HepG2 (cell line): ENCODE results near the gene ZNFX1. TPM values are rescaled to one million over a fixed set of nuclear protein-coding genes. Genes with fewer than 3 reads are reported as not detected.
A peak's percentile ranks its signal among the peaks of the same experiment; 100 is the strongest.

ENCODE experiments used
- GATA4 ChIP-seq: sonication (generic); IDR thresholded peaks from 2 replicates; pipeline ENCODE4 v1.6.1; 2016; ENCODE audit warnings: antibody characterized with exemption, low read depth, borderline replicate concordance
- HMG20A ChIP-seq: IDR thresholded peaks from 2 replicates; pipeline ENCODE4 v1.6.1; 2016; ENCODE audit warnings: borderline replicate concordance
- HNRNPLL ChIP-seq: fragments of 200-400 bp; formaldehyde crosslinking; IDR thresholded peaks from 2 replicates; pipeline ENCODE4 v1.6.1; 2017; ENCODE audit warnings: mild to moderate bottlenecking, low read depth, low read length; ENCODE audit not compliant: poor library complexity, severe bottlenecking
- IRF2 ChIP-seq: IDR thresholded peaks from 2 replicates; pipeline ENCODE4 v1.6.1; 2018; ENCODE audit warnings: missing genetic modification reagents, missing compliant biosample characterization
- KAT7 ChIP-seq: IDR thresholded peaks from 2 replicates; pipeline ENCODE4 v1.6.1; 2018; ENCODE audit warnings: borderline replicate concordance, missing compliant biosample characterization
- NCOA2 ChIP-seq: sonication (generic); formaldehyde crosslinking; IDR thresholded peaks from 2 replicates; pipeline ENCODE4 v1.8.0; 2022; ENCODE audit warnings: inconsistent platforms
- NR3C1 ChIP-seq: sonication (generic); formaldehyde crosslinking; IDR thresholded peaks from 2 replicates; pipeline ENCODE4 v1.4.0; 2020; ENCODE audit warnings: missing genetic modification reagents
- POGZ ChIP-seq: sonication (generic); formaldehyde crosslinking; IDR thresholded peaks from 2 replicates; pipeline ENCODE4 v1.4.0; 2020; ENCODE audit warnings: mild to moderate bottlenecking, missing genetic modification reagents
- SAFB2 ChIP-seq: sonication (generic); formaldehyde crosslinking; IDR thresholded peaks from 2 replicates; pipeline ENCODE4 v1.5.1; 2020; ENCODE audit warnings: missing genetic modification reagents, low read depth, mild to moderate bottlenecking, borderline replicate concordance
- SMAD9 ChIP-seq: sonication (generic); formaldehyde crosslinking; IDR thresholded peaks from 2 replicates; pipeline ENCODE4 v1.5.1; 2020; ENCODE audit warnings: mild to moderate bottlenecking, missing genetic modification reagents
- SOX5 ChIP-seq: IDR thresholded peaks from 2 replicates; pipeline ENCODE4 v1.6.1; 2016; ENCODE audit warnings: borderline replicate concordance
- SP140L ChIP-seq: sonication (generic); formaldehyde crosslinking; IDR thresholded peaks from 2 replicates; pipeline ENCODE4 v1.4.0; 2020; ENCODE audit warnings: missing genetic modification reagents, borderline replicate concordance
- STAT5B ChIP-seq: sonication (generic); formaldehyde crosslinking; IDR thresholded peaks from 2 replicates; pipeline ENCODE4 v1.4.0; 2020; ENCODE audit warnings: missing genetic modification reagents
- TEAD3 ChIP-seq: optimal IDR thresholded peaks from 2 replicates; pipeline ENCODE3; 2016; ENCODE audit warnings: borderline replicate concordance
- YEATS2 ChIP-seq: sonication (generic); formaldehyde crosslinking; IDR thresholded peaks from 2 replicates; pipeline ENCODE4 v1.4.0; 2020; ENCODE audit warnings: missing genetic modification reagents, borderline replicate concordance
- YEATS4 ChIP-seq: sonication (generic); formaldehyde crosslinking; IDR thresholded peaks from 2 replicates; pipeline ENCODE4 v1.4.0; 2020; ENCODE audit warnings: missing genetic modification reagents, borderline replicate concordance
- ZNF101 ChIP-seq: sonication (generic); formaldehyde crosslinking; IDR thresholded peaks from 2 replicates; pipeline ENCODE4 v1.4.0; 2020; ENCODE audit warnings: mild to moderate bottlenecking, low read depth, missing genetic modification reagents, borderline replicate concordance
- ZNF431 ChIP-seq: sonication (generic); formaldehyde crosslinking; IDR thresholded peaks from 2 replicates; pipeline ENCODE4 v1.9.0; 2022; ENCODE audit warnings: missing genetic modification reagents, low read depth, mild to moderate bottlenecking, borderline replicate concordance
- ZNF747 ChIP-seq: sonication (generic); formaldehyde crosslinking; IDR thresholded peaks from 2 replicates; pipeline ENCODE4 v1.8.1; 2023; ENCODE audit warnings: missing genetic modification reagents, mild to moderate bottlenecking, borderline replicate concordance
- ZSCAN30 ChIP-seq: sonication (generic); formaldehyde crosslinking; IDR thresholded peaks from 2 replicates; pipeline ENCODE4 v1.5.0; 2020; ENCODE audit warnings: mild to moderate bottlenecking, missing genetic modification reagents
- polyA plus RNA-seq, 8 experiments: library from polyadenylated mRNA; depleted of rRNA in 3 of 8; stranded (reverse) in 7 of 8; unstranded in 1 of 8; fragments of >200 nt; fragmentation: Illumina TruSeq in 4 of 8; extraction: Trizol in 4 of 8; gene quantifications; 2 replicates each; pipeline versions ENCODE4 v1.2.1 to v1.2.3, GENCODE V29; 2011 to 2016; ENCODE audit warnings: low read depth in 4 of 8, missing spikeins in 1 of 8, mixed read lengths in 1 of 8; ENCODE audit not compliant: insufficient read depth in 1 of 8
- total RNA-seq, 5 experiments: library from RNA; depleted of rRNA; stranded (reverse); fragments of >200 nt; fragmentation: Illumina TruSeq; extraction: Trizol; gene quantifications; 2 replicates each; pipeline ENCODE4 v1.2.3, GENCODE V29; 2016; ENCODE audit warnings: low read depth in 1 of 5
- TF ChIP-seq, protein P1 (sequence below): sonication (generic); formaldehyde crosslinking; IDR thresholded peaks from 2 replicates; pipeline ENCODE4 v1.5.0; 2020; ENCODE audit warnings: missing genetic modification reagents
- TF ChIP-seq, protein P2 (sequence below): sonication (generic); formaldehyde crosslinking; IDR thresholded peaks from 2 replicates; pipeline ENCODE4 v1.8.0; 2022; ENCODE audit warnings: mild to moderate bottlenecking, missing genetic modification reagents, borderline replicate concordance
- TF ChIP-seq, protein P3 (sequence below): IDR thresholded peaks from 2 replicates; pipeline ENCODE4 v1.6.1; 2016; ENCODE audit warnings: mild to moderate bottlenecking, missing biosample characterization, missing genetic modification reagents
- TF ChIP-seq, protein P4 (sequence below): IDR thresholded peaks from 2 replicates; pipeline ENCODE4 v1.6.1; 2012; ENCODE audit warnings: inconsistent platforms
- TF ChIP-seq, protein P5 (sequence below): sonication (generic); formaldehyde crosslinking; IDR thresholded peaks from 2 replicates; pipeline ENCODE4 v1.4.0; 2020; ENCODE audit warnings: missing genetic modification reagents
- TF ChIP-seq, protein P6 (sequence below): sonication (generic); formaldehyde crosslinking; IDR thresholded peaks from 2 replicates; pipeline ENCODE4 v1.4.0; 2020; ENCODE audit warnings: mild to moderate bottlenecking, missing genetic modification reagents

ZNFX1 gene
- total and polyA plus RNA-seq, 2 of the 13 experiments (the other 11 are each of a cell fraction or from before 2014, with no cell fraction given), result 2.9 to 11.1 TPM

DNA sequence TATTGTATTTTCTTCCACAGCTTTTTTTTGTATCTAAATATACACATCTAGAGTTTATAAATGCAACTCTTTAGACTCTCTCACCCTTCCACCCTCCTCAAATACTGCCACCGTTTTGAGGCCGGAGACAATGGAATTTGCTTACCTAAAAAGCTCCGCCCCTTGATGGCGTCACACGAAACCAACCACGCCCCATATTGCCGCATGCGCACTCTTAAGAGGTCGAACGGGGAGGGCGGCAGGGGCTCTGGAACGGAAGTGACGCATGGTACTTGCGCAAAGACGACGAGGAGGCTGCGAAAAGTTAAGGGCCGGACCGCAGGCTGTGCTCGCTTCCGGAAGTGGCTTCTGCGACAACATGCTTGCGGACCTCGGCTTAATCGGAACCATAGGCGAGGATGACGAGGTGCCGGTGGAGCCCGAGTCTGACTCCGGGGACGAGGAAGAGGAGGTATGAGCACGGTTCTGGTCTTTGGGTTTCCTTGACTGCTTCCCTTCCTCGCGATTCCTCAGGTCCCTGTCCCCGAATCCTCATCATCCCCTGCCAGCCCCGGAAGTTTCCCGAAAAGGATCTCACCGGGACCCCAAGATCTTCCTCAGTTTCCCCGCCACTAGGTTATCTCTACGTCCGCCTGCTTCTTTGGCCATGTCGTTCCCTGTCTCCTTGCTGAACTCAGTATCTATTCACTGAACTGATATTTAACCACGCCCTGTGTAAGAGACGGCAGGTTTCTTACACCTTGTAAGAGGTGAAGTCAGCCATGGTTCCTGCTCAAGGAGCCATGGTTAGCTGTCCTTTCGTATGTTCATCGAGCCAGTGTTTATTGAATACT lies 58.5 kb downstream of the ZNFX1 start, which contains the start of gene DDX27 (continued):
- TF ChIP-seq, protein P1, sequence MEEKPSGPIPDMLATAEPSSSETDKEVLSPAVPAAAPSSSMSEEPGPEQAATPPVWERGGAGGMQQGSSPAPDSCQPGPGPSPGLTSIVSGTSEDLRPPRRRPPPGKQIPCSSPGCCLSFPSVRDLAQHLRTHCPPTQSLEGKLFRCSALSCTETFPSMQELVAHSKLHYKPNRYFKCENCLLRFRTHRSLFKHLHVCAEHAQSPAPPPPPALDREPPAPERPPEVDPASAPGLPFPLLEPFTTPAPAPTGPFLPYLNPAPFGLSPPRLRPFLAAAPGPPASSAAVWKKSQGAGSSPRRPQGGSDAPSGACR (CRISPR knock-in tag), result peak; percentile 94
- peak; percentile 89; the same call in 1 of the 2 replicates for TF ChIP-seq SMAD9 (CRISPR knock-in tag)
- peak; percentile 96 for TF ChIP-seq HNRNPLL
- TF ChIP-seq SOX5 (CRISPR knock-in tag), result peak; percentile 86
- no peak; the same call in 1 of the 2 replicates for TF ChIP-seq POGZ (CRISPR knock-in tag)
- peak; percentile 97 for TF ChIP-seq IRF2 (CRISPR knock-in tag)
- peak; percentile 61 for TF ChIP-seq NCOA2 (CRISPR knock-in tag)
- TF ChIP-seq GATA4, result no peak; the same call in 1 of the 2 replicates
- peak; percentile 93 for TF ChIP-seq YEATS4 (CRISPR knock-in tag)
- TF ChIP-seq, protein P2, sequence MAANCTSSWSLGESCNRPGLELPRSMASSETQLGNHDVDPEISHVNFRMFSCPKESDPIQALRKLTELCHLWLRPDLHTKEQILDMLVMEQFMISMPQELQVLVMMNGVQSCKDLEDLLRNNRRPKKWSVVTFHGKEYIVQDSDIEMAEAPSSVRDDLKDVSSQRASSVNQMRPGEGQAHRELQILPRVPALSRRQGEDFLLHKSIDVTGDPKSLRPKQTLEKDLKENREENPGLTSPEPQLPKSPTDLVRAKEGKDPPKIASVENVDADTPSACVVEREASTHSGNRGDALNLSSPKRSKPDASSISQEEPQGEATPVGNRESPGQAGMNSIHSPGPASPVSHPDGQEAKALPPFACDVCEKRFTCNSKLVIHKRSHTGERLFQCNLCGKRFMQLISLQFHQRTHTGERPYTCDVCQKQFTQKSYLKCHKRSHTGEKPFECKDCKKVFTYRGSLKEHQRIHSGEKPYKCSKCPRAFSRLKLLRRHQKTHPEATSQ (CRISPR knock-in tag), result peak; percentile 11; the same call in 1 of the 2 replicates
- TF ChIP-seq YEATS2 (CRISPR knock-in tag), result peak; percentile 95
- TF ChIP-seq, protein P3, sequence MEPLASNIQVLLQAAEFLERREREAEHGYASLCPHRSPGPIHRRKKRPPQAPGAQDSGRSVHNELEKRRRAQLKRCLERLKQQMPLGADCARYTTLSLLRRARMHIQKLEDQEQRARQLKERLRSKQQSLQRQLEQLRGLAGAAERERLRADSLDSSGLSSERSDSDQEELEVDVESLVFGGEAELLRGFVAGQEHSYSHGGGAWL, result peak; percentile 92
- TF ChIP-seq, protein P4, sequence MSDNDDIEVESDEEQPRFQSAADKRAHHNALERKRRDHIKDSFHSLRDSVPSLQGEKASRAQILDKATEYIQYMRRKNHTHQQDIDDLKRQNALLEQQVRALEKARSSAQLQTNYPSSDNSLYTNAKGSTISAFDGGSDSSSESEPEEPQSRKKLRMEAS, result peak; percentile 95
- peak; percentile 73; the same call in 1 of the 2 replicates for TF ChIP-seq ZNF101 (CRISPR knock-in tag)
- no peak for TF ChIP-seq ZSCAN30 (CRISPR knock-in tag)
- peak; percentile 70; the same call in 1 of the 2 replicates for TF ChIP-seq STAT5B (CRISPR knock-in tag)
- TF ChIP-seq TEAD3, result peak; percentile 81
- TF ChIP-seq, protein P5, sequence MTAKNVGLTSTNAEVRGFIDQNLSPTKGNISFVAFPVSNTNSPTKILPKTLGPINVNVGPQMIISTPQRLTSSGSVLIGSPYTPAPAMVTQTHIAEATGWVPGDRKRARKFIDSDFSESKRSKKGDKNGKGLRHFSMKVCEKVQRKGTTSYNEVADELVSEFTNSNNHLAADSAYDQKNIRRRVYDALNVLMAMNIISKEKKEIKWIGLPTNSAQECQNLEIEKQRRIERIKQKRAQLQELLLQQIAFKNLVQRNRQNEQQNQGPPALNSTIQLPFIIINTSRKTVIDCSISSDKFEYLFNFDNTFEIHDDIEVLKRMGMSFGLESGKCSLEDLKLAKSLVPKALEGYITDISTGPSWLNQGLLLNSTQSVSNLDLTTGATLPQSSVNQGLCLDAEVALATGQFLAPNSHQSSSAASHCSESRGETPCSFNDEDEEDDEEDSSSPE (CRISPR knock-in tag), result peak; percentile 40
- TF ChIP-seq KAT7 (CRISPR knock-in tag), result peak; percentile 98
- TF ChIP-seq, protein P6, sequence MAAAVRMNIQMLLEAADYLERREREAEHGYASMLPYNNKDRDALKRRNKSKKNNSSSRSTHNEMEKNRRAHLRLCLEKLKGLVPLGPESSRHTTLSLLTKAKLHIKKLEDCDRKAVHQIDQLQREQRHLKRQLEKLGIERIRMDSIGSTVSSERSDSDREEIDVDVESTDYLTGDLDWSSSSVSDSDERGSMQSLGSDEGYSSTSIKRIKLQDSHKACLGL (CRISPR knock-in tag), result peak; percentile 82; the same call in 1 of the 2 replicates
- TF ChIP-seq SAFB2, result peak; percentile 58; the same call in 1 of the 2 replicates
- no peak for TF ChIP-seq SP140L
- TF ChIP-seq HMG20A, result 0 out of 2 replicates have a peak, but pooled peaks have one; percentile 22
- peak; percentile 94; the same call in 1 of the 2 replicates for TF ChIP-seq ZNF747
- no peak for TF ChIP-seq ZNF431 (CRISPR knock-in tag)
- TF ChIP-seq NR3C1, result no peak
